ENCODE data around the gene SNCB. TPM values are rescaled to one million over a fixed set of nuclear protein-coding genes. Genes with fewer than 3 reads are reported as not detected.

The SNCB gene
- total and polyA plus RNA-seq, 2 of the 13 experiments (the other 11 are each of a cell fraction or from before 2014, with no cell fraction given) = not detected

DNA sequence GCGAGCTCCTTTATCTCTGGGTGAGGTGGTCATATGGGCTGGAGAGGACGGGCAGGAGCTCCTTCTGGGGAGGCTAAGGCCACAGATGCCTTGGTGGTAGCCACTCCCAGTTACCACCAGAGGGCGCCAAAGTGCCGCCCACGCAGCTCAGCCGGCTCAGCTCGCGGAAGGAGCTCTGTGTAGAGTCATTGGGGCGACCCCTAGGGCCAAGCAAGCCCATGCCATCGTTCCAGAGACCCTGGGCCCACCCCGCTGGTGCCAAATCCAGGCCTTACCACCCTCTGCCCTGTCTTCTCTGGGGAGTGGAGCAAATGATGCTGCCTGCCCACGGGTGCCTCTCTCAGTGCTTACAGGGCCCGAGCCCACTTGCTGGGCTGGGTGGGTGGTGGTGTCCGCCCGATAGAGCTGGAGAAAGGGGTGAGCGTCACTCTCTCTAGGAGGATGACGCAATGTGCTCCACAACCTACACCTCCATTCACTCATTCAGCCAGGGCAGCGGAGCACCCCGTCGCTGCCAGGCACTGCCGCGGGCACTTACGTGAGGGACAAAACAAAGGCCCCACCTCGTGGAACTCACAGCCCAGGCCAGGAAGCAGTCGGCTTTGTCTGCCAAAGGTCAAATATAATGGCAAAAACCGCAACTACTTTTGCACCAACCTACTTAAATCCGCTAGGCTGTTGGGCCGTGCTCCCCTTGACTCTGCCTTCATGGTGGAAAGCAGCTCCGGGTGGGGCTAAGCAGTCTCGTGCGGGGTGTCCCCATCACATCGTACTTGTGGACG lies 30.7 kb upstream of the SNCB start (continued):
- no peak for TF ChIP-seq ZKSCAN1 (IDR thresholded peaks at IDR 0.05; ENCODE audit: low read length)
- no peak for TF ChIP-seq MTA1 (CRISPR knock-in tag; IDR thresholded peaks at IDR 0.05; ENCODE audit: borderline replicate concordance)
- TF ChIP-seq, protein P1, sequence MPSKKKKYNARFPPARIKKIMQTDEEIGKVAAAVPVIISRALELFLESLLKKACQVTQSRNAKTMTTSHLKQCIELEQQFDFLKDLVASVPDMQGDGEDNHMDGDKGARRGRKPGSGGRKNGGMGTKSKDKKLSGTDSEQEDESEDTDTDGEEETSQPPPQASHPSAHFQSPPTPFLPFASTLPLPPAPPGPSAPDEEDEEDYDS (CRISPR knock-in tag; IDR thresholded peaks at IDR 0.05) = no peak
- peak; percentile 75 for TF ChIP-seq XRCC5 (optimal IDR thresholded peaks at IDR 0.05; ENCODE audit: low read length)
- 0 out of 2 replicates have a peak, but pooled peaks have one; percentile 22 for TF ChIP-seq PHF8 (CRISPR knock-in tag; IDR thresholded peaks at IDR 0.05)
- TF ChIP-seq, protein P2, sequence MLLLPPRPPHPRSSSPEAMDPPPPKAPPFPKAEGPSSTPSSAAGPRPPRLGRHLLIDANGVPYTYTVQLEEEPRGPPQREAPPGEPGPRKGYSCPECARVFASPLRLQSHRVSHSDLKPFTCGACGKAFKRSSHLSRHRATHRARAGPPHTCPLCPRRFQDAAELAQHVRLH (CRISPR knock-in tag; IDR thresholded peaks at IDR 0.05; ENCODE audit: borderline replicate concordance, low read depth) = 0 out of 2 replicates have a peak, but pooled peaks have one; percentile 43
- peak; percentile 71; the same call in 1 of the 2 replicates for TF ChIP-seq MIER2 (CRISPR knock-in tag; IDR thresholded peaks at IDR 0.05)
- TF ChIP-seq, protein P3, sequence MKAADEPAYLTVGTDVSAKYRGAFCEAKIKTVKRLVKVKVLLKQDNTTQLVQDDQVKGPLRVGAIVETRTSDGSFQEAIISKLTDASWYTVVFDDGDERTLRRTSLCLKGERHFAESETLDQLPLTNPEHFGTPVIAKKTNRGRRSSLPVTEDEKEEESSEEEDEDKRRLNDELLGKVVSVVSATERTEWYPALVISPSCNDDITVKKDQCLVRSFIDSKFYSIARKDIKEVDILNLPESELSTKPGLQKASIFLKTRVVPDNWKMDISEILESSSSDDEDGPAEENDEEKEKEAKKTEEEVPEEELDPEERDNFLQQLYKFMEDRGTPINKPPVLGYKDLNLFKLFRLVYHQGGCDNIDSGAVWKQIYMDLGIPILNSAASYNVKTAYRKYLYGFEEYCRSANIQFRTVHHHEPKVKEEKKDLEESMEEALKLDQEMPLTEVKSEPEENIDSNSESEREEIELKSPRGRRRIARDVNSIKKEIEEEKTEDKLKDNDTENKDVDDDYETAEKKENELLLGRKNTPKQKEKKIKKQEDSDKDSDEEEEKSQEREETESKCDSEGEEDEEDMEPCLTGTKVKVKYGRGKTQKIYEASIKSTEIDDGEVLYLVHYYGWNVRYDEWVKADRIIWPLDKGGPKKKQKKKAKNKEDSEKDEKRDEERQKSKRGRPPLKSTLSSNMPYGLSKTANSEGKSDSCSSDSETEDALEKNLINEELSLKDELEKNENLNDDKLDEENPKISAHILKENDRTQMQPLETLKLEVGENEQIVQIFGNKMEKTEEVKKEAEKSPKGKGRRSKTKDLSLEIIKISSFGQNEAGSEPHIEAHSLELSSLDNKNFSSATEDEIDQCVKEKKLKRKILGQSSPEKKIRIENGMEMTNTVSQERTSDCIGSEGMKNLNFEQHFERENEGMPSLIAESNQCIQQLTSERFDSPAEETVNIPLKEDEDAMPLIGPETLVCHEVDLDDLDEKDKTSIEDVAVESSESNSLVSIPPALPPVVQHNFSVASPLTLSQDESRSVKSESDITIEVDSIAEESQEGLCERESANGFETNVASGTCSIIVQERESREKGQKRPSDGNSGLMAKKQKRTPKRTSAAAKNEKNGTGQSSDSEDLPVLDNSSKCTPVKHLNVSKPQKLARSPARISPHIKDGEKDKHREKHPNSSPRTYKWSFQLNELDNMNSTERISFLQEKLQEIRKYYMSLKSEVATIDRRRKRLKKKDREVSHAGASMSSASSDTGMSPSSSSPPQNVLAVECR (CRISPR knock-in tag; IDR thresholded peaks at IDR 0.05; ENCODE audit: borderline replicate concordance) = peak; percentile 19; the same call in 1 of the 2 replicates
- 0 out of 2 replicates have a peak, but pooled peaks have one; percentile 41 for TF ChIP-seq KDM3A (CRISPR knock-in tag; IDR thresholded peaks at IDR 0.05; ENCODE audit: low read depth)
- TF ChIP-seq, protein P4, sequence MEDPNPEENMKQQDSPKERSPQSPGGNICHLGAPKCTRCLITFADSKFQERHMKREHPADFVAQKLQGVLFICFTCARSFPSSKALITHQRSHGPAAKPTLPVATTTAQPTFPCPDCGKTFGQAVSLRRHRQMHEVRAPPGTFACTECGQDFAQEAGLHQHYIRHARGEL (CRISPR knock-in tag; IDR thresholded peaks at IDR 0.05) = peak; percentile 52; the same call in 1 of the 2 replicates
- TF ChIP-seq, protein P5, sequence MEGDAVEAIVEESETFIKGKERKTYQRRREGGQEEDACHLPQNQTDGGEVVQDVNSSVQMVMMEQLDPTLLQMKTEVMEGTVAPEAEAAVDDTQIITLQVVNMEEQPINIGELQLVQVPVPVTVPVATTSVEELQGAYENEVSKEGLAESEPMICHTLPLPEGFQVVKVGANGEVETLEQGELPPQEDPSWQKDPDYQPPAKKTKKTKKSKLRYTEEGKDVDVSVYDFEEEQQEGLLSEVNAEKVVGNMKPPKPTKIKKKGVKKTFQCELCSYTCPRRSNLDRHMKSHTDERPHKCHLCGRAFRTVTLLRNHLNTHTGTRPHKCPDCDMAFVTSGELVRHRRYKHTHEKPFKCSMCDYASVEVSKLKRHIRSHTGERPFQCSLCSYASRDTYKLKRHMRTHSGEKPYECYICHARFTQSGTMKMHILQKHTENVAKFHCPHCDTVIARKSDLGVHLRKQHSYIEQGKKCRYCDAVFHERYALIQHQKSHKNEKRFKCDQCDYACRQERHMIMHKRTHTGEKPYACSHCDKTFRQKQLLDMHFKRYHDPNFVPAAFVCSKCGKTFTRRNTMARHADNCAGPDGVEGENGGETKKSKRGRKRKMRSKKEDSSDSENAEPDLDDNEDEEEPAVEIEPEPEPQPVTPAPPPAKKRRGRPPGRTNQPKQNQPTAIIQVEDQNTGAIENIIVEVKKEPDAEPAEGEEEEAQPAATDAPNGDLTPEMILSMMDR (CRISPR knock-in tag; IDR thresholded peaks at IDR 0.05) = peak; percentile 97
- TF ChIP-seq, protein P6, sequence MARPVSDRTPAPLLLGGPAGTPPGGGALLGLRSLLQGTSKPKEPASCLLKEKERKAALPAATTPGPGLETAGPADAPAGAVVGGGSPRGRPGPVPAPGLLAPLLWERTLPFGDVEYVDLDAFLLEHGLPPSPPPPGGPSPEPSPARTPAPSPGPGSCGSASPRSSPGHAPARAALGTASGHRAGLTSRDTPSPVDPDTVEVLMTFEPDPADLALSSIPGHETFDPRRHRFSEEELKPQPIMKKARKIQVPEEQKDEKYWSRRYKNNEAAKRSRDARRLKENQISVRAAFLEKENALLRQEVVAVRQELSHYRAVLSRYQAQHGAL (CRISPR knock-in tag; IDR thresholded peaks at IDR 0.05; ENCODE audit: not compliant biosample characterization) = no peak
- no peak for TF ChIP-seq CAMTA2 (CRISPR knock-in tag; IDR thresholded peaks at IDR 0.05; ENCODE audit: borderline replicate concordance)
- peak; percentile 17; the same call in 1 of the 2 replicates for TF ChIP-seq ATF7 (IDR thresholded peaks at IDR 0.05)
- TF ChIP-seq ATF7 (CRISPR knock-in tag; IDR thresholded peaks at IDR 0.05) = no peak
- no peak for TF ChIP-seq ATAD3A (CRISPR knock-in tag; IDR thresholded peaks at IDR 0.05)
- TF ChIP-seq ETV6 (CRISPR knock-in tag; conservative IDR thresholded peaks at IDR 0.05) = peak; percentile 64; the same call in 1 of the 2 replicates
- no peak for TF ChIP-seq KLF11 (CRISPR knock-in tag; IDR thresholded peaks at IDR 0.05)
- TF ChIP-seq TBL1XR1 (IDR thresholded peaks at IDR 0.05; ENCODE audit: borderline replicate concordance, low read length, partially characterized antibody) = no peak
- TF ChIP-seq ZNF331 (CRISPR knock-in tag; IDR thresholded peaks at IDR 0.05) = peak; percentile 46; the same call in 1 of the 2 replicates
- peak; percentile 18; the same call in 1 of the 2 replicates for TF ChIP-seq SP4 (CRISPR knock-in tag; IDR thresholded peaks at IDR 0.05)
- TF ChIP-seq ZNF598 (CRISPR knock-in tag; IDR thresholded peaks at IDR 0.05; ENCODE audit: borderline replicate concordance) = 0 out of 2 replicates have a peak, but pooled peaks have one; percentile 24
